Stimulated activated effector memory CD8-positive, alpha-beta T cell treated with anti-CD3 and anti-CD28 coated beads, Interleukin-12 subunit alpha, Interleukin-12 subunit beta, amount 100 ng/mL, for 72 hours (primary cell): ENCODE results near the gene KIAA1328.
"Not testable (repeated sequence)": the region's sequence is repeated elsewhere in the genome, so short reads cannot be mapped to it uniquely, and the experiment has no call there.

Experiments used
- ATAC-seq: fragments of 150-1000 bp; cut with Tn5 transposase; 2 replicates; pipeline ENCODE4 v1.10.0; 2021
- DNase-seq, 2 donors: peaks; one replicate each; pipeline ENCODE4 v3.0.0; 2021 to 2022; ENCODE audit warnings: low spot score in 2 of 2
- H3K27ac Mint-ChIP-seq: one replicate; pipeline ENCODE4 v1.8.0; 2022; ENCODE audit warnings: mild to moderate bottlenecking, mixed read lengths
- H3K36me3 Mint-ChIP-seq: one replicate; pipeline ENCODE4 v1.8.0; 2022; ENCODE audit warnings: mild to moderate bottlenecking, mixed read lengths
- H3K4me1 Mint-ChIP-seq: one replicate; pipeline ENCODE4 v1.8.0; 2022; ENCODE audit warnings: mixed read lengths
- H3K4me3 Mint-ChIP-seq: one replicate; pipeline ENCODE4 v1.8.0; 2022; ENCODE audit warnings: mild to moderate bottlenecking, mixed read lengths
- H3K9me3 Mint-ChIP-seq: one replicate; pipeline ENCODE4 v1.8.0; 2022; ENCODE audit warnings: mixed read lengths

KIAA1328 gene

DNA sequence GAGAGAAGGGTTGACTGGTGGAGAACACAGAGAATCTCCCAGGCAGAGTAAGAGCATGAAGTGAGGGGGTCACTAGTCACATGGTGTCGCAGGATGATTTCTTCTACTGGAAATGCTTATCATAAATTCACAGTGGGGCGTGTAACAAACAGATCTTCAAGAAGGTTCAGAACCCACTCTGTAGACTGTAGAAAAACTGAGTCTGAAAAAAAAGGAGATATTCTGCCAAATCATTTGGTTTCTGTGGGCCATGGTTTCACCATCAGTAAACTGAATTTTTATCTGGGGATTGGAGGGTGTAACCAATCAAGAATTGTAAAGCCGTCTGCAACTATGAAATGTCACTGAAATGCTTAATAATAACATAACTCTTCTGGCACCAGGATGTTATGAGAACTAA is 15.1 kb upstream of the KIAA1328 start:
- peaks cover 17% of the 10 kb centered on the region for H3K4me1 Mint-ChIP-seq
- ATAC-seq (peak; percentile 44), DNase-seq (no peak)
- H3K4me3 Mint-ChIP-seq, result no peak overlapping the region
- H3K36me3 Mint-ChIP-seq, result peaks cover 56% of the 10 kb centered on the region
- no peaks in the 10 kb centered on the region for H3K9me3 Mint-ChIP-seq
- peak overlapping the region; percentile 84 for H3K27ac Mint-ChIP-seq

DNA sequence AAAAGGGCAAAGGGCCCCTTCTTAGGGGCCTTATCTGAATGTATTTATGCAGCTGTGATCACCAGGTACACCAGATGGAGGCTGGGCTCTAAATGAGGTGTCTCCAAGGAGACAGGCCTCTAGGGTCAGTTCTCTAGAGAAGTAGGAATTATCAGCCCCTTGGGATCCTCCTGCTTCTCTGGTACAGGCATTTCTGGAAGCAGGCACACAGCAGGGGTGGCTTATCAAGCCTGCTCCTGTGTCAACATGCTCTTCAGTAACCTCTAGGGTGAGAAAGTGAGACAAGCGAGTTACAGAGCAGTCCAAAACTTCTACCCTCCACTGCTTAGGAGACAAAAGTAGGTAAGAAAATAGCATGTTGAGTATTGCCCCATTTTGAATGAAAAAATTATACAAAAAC is 13.9 kb upstream of the KIAA1328 start:
- Mint-ChIP-seq H3K4me3 (no peak overlapping the region), H3K9me3 (no peaks in the 10 kb centered on the region), H3K4me1 (peaks cover 17% of the 10 kb centered on the region), H3K36me3 (peaks cover 56% of the 10 kb centered on the region), H3K27ac (peak overlapping the region; percentile 84)
- ATAC-seq (no peak), DNase-seq (no peak)

DNA sequence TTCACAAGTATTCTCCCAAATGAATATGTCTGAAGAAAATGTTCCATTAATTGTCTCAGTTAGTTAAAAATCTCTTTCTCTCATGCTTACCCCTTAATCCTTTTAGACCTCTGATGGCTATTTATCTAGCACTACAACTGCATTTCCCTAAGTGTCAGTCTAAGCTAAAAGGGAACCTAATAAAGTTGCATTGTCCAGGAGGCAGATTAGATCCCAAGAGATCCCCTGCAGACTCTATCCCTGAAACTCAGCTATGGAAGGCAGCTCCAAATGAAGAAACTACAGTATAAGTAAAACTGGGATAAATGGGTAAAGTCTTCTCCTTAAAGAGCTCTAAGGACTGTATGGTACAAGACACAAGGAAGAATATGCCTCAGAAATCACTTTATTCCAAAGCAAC is 12.8 kb upstream of the KIAA1328 start:
- H3K27ac Mint-ChIP-seq, result peak overlapping the region; percentile 17
- ATAC-seq, result not testable (repeated sequence)

DNA sequence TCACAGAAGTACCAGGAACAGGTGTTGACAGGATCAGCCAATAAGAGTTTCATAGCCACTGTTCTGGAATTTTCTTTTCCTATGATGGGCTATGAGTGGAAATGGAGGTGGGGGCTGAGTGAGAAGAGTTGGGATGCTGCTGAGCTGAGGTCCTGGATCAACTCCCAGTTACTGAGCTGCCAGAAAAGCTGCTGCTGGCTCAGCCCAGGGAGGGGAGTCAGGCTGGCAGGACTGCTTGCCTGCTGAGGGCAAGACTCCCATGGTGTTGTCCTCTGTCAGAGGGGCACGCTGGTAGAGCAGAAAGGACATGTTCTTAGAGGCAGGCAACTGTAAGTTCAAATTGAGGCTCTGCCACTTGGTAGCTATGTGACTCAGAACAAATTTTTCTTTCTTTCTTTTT is 11.9 kb upstream of the KIAA1328 start:
- H3K4me3 Mint-ChIP-seq, result no peak overlapping the region
- peak overlapping the region; percentile 63 for H3K27ac Mint-ChIP-seq
- no peak for DNase-seq
- peaks cover 17% of the 10 kb centered on the region for H3K4me1 Mint-ChIP-seq
- peaks cover 48% of the 10 kb centered on the region for H3K36me3 Mint-ChIP-seq
- no peak for ATAC-seq
- H3K9me3 Mint-ChIP-seq, result no peaks in the 10 kb centered on the region

More for the DNA sequence above, 12.8 kb upstream of the KIAA1328 start:
- peaks cover 17% of the 10 kb centered on the region for H3K4me1 Mint-ChIP-seq
- H3K36me3 Mint-ChIP-seq, result peaks cover 51% of the 10 kb centered on the region
- not testable (repeated sequence) for DNase-seq, H3K9me3 Mint-ChIP-seq, H3K4me3 Mint-ChIP-seq

DNA sequence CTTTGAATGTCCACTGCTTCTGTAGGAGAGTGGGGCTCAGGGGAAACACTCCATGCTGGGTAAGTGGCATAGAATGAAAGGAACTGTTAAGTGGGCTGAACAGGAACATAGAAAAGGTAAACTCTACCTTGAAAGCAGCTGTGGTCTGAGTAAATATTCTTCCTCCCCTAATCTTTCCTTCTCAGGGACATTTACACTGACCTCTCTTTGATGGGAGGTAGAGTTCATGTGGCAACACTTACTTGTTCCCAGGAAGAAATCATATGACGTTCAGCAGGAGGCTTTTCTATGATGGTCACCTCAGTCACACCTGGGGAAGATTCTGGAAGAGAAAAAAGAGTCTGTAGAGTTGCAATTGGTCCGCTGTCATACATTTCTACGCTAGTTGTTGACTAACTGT is 10.3 kb upstream of the KIAA1328 start:
- peaks cover 6% of the 10 kb centered on the region for H3K4me1 Mint-ChIP-seq
- H3K4me3 Mint-ChIP-seq, result no peak overlapping the region
- ATAC-seq, result no peak
- H3K36me3 Mint-ChIP-seq, result peaks cover 49% of the 10 kb centered on the region
- no peak for DNase-seq
- no peak overlapping the region for H3K27ac Mint-ChIP-seq
- H3K9me3 Mint-ChIP-seq, result no peaks in the 10 kb centered on the region

DNA sequence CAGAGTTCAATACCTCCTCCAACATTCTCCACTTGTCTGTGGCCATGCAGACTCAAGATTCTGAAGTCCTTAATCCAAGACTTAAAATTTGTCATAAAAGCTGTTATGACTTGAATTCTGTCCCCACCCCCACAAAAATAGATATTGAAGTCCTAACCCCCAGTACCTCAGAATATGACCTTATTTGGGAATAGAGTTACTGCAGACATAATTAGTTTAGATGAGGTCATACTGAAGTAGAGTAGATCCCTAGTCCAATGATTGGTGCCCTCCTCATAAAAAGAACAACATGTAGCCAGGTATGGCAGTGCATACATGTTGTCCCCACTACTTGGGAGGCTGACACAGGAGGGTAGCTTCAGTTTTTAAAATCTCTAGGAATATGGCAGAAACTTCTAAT is 9.3 kb upstream of the KIAA1328 start:
- Mint-ChIP-seq H3K36me3 (peaks cover 46% of the 10 kb centered on the region), H3K9me3 (no peaks in the 10 kb centered on the region)
- ATAC-seq, result no peak

DNA sequence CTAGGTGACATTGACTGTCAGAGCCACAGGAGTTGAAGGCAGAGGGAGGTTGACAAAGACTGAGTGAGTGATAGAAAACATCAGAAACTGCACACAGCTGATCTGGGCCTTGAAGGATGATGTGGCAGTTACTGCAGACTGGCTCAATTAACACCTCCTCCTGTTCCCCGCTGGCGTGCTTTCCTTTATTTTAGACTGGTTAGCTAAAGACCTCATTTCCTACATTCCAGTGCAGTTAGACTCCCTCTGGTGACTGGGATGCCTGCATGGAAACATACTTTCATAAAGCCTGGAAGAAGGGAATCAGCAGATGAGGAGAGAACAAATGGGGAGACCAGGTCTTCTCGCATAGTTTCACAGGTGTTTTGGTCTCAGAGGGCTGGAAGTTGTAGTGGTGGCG is 7.2 kb upstream of the KIAA1328 start:
- ATAC-seq (no peak), DNase-seq (no peak)
- no peak overlapping the region for H3K27ac Mint-ChIP-seq
- H3K36me3 Mint-ChIP-seq, result peaks cover 26% of the 10 kb centered on the region
- H3K4me3 Mint-ChIP-seq, result no peak overlapping the region
- no peaks in the 10 kb centered on the region for H3K9me3 Mint-ChIP-seq
- no peaks in the 10 kb centered on the region for H3K4me1 Mint-ChIP-seq

More for the DNA sequence above, 9.3 kb upstream of the KIAA1328 start:
- Mint-ChIP-seq H3K4me1 (no peaks in the 10 kb centered on the region), H3K27ac (no peak overlapping the region), H3K4me3 (no peak overlapping the region)
- DNase-seq, result no peak

DNA sequence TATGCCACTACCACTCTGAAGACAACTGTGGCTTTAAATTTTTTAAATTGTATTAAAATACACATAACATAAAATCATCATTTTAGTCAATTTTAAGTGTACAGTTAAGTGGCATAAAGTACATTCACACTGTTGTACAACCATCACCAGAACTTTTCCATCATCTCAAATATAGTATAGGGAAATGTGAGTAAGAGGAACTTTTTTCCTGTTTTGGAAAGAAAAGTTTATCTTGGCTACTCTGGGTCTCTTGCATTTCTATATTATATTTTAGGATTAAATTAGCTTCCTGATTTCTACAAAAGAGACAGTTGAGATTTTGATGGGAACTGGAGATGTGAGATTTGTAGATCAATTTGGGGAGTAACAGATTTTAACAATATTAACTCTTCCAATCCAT is 3.4 kb upstream of the KIAA1328 start:
- ATAC-seq, result no peak
- no peak for DNase-seq
- H3K36me3 Mint-ChIP-seq, result peaks cover 9% of the 10 kb centered on the region
- H3K27ac Mint-ChIP-seq, result no peak overlapping the region
- peaks cover 24% of the 10 kb centered on the region for H3K4me1 Mint-ChIP-seq
- H3K4me3 Mint-ChIP-seq, result no peak overlapping the region
- H3K9me3 Mint-ChIP-seq, result no peaks in the 10 kb centered on the region

DNA sequence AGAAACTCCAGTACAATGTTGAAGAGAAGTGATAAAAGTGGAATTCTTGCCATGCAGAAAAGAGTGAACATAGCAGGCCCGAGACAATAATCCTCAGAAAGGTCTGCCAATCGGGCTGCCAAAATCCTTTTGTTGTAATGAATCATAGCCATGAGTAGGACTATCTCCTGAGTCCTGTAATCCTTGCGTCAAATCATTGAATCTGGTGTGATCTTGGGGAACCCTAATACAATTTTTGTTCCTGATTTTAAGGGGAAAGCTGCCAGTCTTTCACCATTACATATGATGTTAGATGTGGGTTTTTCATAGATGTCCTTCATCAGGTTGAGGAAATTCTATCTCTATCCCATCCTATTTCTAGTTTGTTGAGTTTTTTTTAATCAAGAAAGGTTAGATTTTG is 2.4 kb upstream of the KIAA1328 start:
- ATAC-seq (no peak), DNase-seq (no peak)
- Mint-ChIP-seq H3K27ac (no peak overlapping the region), H3K4me3 (peak overlapping the region; percentile 95), H3K9me3 (no peaks in the 10 kb centered on the region), H3K4me1 (peaks cover 32% of the 10 kb centered on the region), H3K36me3 (peaks cover 9% of the 10 kb centered on the region)

DNA sequence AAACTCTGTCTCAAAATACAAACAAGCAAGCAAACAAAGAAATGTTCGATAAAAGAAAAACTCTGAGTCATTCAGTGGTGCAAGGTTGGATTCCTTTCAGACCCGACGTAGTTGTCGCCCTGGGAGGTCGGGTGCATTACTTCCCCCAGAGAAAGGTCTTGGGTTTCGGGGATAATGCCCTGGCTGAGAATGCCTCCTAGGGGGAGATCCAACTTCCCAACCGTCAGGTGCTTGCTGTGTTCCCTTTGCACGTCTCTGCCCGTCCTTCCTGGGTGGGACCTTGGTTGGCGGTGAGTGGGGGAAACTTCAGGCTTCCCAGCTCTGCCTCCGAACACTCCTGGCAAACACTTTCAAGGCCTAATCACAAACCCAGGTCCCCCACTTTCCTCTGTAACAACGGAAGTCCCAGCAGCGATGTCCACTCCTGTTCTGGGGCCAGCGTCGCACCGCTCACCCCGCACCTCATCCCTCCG is 734 bp upstream of the KIAA1328 start:
- Mint-ChIP-seq H3K27ac (peak overlapping the region; percentile 96), H3K36me3 (peaks cover 9% of the 10 kb centered on the region), H3K4me3 (peak overlapping the region; percentile 95), H3K4me1 (peaks cover 32% of the 10 kb centered on the region), H3K9me3 (no peaks in the 10 kb centered on the region)
- ATAC-seq, result no peak
- DNase-seq, result no peak

DNA sequence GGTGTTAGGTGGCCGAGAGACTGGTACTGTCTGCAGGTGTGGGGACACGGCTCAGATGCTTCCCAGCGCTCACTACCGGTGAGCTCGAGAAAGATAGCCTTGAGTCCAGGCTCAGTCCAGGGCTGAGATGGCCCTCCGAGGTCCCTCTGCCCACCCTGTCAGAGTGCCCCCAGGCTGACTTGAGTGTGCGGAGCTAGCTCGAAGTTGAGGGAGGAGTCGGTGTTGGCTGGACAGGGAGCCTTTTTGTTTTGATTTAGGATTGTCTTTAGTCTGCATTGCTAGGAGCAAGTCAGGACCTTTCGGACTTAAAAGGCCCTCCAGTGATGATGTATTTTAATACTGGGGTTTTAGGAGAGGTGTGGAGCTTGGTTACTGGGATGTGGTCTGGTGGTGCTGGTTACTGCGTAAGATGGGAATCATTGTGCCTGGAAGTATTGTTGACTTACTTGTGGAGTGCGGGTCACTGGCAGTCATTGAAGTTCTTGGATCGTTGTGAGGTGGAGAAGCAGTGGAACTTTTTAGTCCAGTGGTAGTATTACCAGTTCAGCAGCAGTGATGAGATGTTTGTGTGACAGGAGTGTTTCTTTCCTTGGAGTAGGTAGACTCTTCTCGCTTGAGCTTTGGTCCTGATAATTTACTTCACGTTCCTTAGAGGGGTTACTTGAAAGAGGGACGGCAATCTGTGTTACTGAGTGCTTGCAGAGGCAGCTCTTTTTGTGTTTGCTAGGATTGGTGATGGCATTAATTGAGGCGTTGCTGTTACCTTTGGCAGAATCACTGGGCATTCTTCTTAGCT is 633 bp downstream of the KIAA1328 start:
- peaks cover 32% of the 10 kb centered on the region for H3K4me1 Mint-ChIP-seq
- ATAC-seq, result no peak
- DNase-seq, result no peak

DNA sequence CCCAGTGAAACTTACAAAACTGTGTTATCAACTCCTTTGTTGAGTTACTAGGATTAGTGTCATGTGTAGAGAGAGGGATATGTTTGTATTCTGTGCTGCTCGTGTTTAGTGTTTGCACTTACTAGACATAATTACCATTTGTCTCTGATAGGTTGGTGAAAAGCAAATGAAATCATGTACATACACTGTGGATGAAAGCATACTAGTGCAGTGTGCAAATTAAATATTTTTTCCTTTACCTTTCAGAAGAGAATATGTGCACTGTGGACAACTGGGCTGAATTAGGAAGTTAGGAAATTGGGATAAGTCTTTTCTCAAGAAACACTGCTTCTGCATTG is 1.2 kb downstream of the KIAA1328 start:
- Mint-ChIP-seq H3K4me3 (peak overlapping the region; percentile 95), H3K9me3 (no peaks in the 10 kb centered on the region), H3K4me1 (peaks cover 32% of the 10 kb centered on the region), H3K36me3 (no peaks in the 10 kb centered on the region), H3K27ac (peak overlapping the region; percentile 96)
- no peak for ATAC-seq
- DNase-seq, result no peak

More for the DNA sequence above, 633 bp downstream of the KIAA1328 start:
- Mint-ChIP-seq H3K27ac (peak overlapping the region; percentile 96), H3K36me3 (no peaks in the 10 kb centered on the region), H3K9me3 (no peaks in the 10 kb centered on the region), H3K4me3 (peak overlapping the region; percentile 95)

DNA sequence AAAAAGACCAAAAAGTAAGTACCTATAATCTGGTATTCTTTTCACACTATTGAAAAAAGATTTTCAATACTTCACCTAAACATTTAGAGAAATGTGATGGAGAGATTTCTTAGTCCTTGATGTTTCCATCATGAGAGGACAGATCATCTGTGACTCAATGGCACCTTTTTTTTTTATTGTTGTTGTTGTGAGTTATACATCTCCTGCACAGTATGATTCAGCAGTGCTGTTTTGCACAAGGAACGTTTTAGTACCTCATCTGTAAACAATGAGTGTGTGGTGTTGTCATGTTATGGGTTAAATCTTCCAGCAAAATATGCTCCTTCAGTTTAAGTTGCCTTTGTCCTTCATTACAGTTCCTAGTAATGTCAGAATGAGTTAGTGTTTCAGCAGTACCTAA is 2.2 kb downstream of the KIAA1328 start:
- DNase-seq (no peak), ATAC-seq (peak; percentile 31)
- Mint-ChIP-seq H3K4me3 (no peak overlapping the region), H3K9me3 (no peaks in the 10 kb centered on the region), H3K36me3 (no peaks in the 10 kb centered on the region), H3K4me1 (peaks cover 32% of the 10 kb centered on the region), H3K27ac (no peak overlapping the region)

DNA sequence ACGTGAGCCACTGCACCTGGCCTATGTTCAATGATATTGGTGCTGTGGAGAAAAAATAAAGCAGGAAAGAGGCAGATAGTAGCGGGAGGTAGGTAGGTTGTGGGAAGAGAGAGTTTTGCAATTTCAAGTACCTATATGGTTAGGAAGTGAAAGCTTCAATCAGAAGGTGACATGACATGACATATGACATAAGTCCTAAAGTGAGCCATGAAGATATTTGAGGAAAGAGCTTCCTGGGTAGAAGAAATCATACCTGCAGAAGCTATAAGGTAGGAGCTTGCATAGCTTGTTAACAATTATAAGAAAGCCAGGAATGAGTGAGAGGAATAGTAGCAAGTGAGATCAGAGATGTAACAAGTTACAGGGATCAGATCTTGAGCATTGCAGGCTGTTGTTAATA is 4.2 kb downstream of the KIAA1328 start:
- Mint-ChIP-seq H3K4me1 (peaks cover 21% of the 10 kb centered on the region), H3K27ac (no peak overlapping the region), H3K36me3 (no peaks in the 10 kb centered on the region), H3K9me3 (no peaks in the 10 kb centered on the region), H3K4me3 (no peak overlapping the region)
- DNase-seq, result no peak
- no peak for ATAC-seq

DNA sequence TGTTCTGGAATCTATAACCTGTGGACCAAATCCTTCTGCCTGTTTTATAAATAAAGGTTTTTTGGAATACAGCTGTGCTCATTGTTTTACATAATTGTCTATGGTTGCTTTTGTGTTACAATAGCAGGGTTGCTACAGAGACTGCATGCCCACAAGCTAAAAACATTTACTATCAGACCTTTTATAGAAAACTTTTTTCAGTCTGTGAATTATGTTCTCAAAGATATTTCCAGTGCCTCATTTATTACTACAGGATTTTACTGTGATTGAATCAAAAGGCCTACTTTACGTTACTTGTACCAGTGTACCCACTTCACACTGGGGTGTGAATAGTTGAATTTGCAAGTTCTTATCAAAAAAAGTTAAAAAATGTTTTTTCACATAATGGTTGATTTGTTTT is 7.0 kb downstream of the KIAA1328 start:
- H3K4me1 Mint-ChIP-seq, result peaks cover 6% of the 10 kb centered on the region
- DNase-seq (no peak), ATAC-seq (no peak)
- no peak overlapping the region for H3K4me3 Mint-ChIP-seq
- H3K36me3 Mint-ChIP-seq, result peaks cover 23% of the 10 kb centered on the region
- H3K9me3 Mint-ChIP-seq, result no peaks in the 10 kb centered on the region
- H3K27ac Mint-ChIP-seq, result no peak overlapping the region

DNA sequence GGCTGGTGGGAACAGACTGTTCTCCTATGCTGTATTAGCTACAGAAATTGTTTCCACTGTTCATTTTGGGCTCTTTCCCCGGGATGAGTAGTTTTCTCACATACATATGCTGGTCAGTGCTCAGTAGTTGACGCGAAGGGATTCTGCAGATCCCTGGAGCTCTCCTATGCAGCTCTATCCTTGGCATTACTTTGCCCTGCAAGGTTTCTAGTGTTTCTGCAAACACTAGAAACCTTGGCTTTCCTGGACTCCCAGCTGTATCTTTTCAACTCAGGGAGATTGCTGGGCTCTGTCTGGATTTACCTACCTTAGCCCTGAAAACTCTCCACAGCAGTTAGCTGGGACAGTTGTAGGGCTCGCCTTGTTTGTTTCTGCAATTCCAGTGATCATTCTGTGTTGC is 10.9 kb downstream of the KIAA1328 start:
- H3K4me3 Mint-ChIP-seq, result no peak overlapping the region
- H3K4me1 Mint-ChIP-seq, result no peaks in the 10 kb centered on the region
- ATAC-seq (no peak), DNase-seq (no peak)
- no peaks in the 10 kb centered on the region for H3K9me3 Mint-ChIP-seq
- no peak overlapping the region for H3K27ac Mint-ChIP-seq
- H3K36me3 Mint-ChIP-seq, result peaks cover 37% of the 10 kb centered on the region
